ENCODE measurements around the gene IFT122. TPM values are rescaled to one million over a fixed set of nuclear protein-coding genes. Genes with fewer than 3 reads are reported as not detected.

The IFT122 gene
- total and polyA plus RNA-seq, 8 donors = 9.9 to 163 (median 19.6) TPM

DNA sequence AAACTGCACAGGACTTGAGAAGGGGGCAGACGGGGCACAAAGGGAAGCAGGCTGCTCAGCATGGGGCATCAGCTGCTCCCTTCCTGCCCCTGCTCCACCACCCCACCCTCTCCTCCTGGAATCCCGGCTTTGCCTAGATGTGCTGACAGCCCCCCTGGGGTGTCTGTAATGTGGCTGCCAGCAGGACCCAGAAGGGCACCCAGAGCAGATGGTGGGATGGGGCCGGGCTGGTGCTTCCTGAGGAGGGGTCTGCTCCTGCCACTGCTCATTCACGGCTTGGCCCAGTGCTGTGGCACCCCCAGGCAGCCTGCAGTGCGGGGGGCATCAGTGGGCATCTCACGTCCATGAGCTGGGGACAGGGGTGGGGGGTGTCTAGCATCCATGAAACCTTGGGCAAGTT lies 113.1 kb downstream of the IFT122 start:
- DNase-seq = no peak

GRCh38 chr3:129553719-129554118 lies 113.7 kb downstream of the IFT122 start:
- Histone ChIP-seq H3K4me3 (no peak overlapping the region), H3K4me1 (peaks cover 24 to 56% (median 30%) of the 10 kb centered on the region in 4 donors), H3K27ac (no peak overlapping the region), H3K27me3 (no peaks in the 10 kb centered on the region), H3K36me3 (peaks cover 17 to 32% (median 31%) of the 10 kb centered on the region in 4 donors), H3K9me3 (no peaks in the 10 kb centered on the region)
- WGBS, 5 donors = 19 to 41% (median 23%) methylated on average over 15 of the region's 15 CpGs
- no peak for TF ChIP-seq POLR2AphosphoS5 (IDR thresholded peaks at IDR 0.05)
- no peak for TF ChIP-seq POLR2A (IDR thresholded peaks at IDR 0.05)
- no peak for TF ChIP-seq EP300 (IDR thresholded peaks at IDR 0.05)
- no peak for TF ChIP-seq CTCF (IDR thresholded peaks at IDR 0.05)
- intact Hi-C loops (cut with DNase I; ENCODE audit: low total_unique reads) = no loop called here
- DNase-seq = no peak

More for the DNA sequence above, 113.1 kb downstream of the IFT122 start:
- no peak overlapping the region for H3K27ac ChIP-seq
- H3K9me3 ChIP-seq = no peaks in the 10 kb centered on the region
- peaks cover 14 to 27% (median 26%) of the 10 kb centered on the region in 4 donors for H3K36me3 ChIP-seq
- peaks cover 19 to 51% (median 26%) of the 10 kb centered on the region in 4 donors for H3K4me1 ChIP-seq
- no peak overlapping the region for H3K4me3 ChIP-seq
- intact Hi-C loops (cut with DNase I; ENCODE audit: low total_unique reads) = no loop called here
- no peak for TF ChIP-seq EP300 (IDR thresholded peaks at IDR 0.05)
- no peak for TF ChIP-seq CTCF (IDR thresholded peaks at IDR 0.05)
- no peak for TF ChIP-seq POLR2A (IDR thresholded peaks at IDR 0.05)
- WGBS, 5 donors = 62 to 73% (median 72%) methylated on average over 1 to 6 of the region's 6 CpGs
- H3K27me3 ChIP-seq = no peaks in the 10 kb centered on the region

DNA sequence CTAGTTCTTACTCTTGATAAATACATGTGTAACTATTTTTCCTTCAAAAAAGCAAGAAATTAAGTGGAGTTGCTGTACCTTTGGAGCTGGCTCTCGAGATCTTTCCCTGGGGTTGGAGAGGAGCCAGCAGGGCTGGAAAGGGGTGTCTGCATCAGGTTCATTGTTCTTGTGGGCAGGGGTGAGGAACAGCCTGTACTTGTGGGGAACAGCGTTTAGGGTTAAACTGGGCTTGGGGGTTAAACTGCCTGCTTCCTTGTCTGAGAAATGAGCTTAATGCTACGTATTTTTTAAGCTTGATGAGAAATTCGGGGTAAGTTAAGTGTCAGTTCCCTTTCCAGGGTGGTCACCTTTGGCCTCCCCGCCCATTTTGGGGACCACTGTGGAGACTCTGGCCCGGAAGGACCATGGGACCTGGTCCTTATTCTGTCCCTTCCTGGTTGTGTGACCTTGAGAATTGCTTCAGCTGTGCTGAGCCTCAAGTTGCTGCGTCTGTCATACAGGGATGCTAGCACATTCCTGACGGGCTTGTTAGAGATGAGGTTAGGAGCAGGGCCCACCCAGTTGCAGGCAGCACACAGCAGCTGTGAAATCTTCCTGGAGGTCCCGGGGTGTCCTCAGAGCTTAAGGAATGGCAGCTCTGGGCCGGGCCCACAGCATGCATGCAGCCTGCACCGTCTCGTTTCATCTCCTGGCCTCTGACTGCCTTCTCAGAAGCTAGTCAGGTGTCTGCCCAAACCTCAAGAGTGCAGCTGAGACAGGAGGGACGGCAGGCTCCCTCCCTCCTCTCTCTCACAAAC lies 114.5 kb downstream of the IFT122 start:
- Histone ChIP-seq H3K36me3 (peaks cover 21 to 40% (median 39%) of the 10 kb centered on the region in 4 donors), H3K4me3 (no peak overlapping the region), H3K9me3 (no peaks in the 10 kb centered on the region), H3K4me1 (peaks cover 29 to 65% (median 38%) of the 10 kb centered on the region in 4 donors), H3K27ac (peak overlapping the region in 3 of 5 donors; percentile 18 to 38 (median 37)), H3K27me3 (no peaks in the 10 kb centered on the region)
- DNase-seq = no peak
- TF ChIP-seq CTCF (IDR thresholded peaks at IDR 0.05) (no peak), EP300 (IDR thresholded peaks at IDR 0.05) (no peak), POLR2A (IDR thresholded peaks at IDR 0.05) (no peak), POLR2AphosphoS5 (IDR thresholded peaks at IDR 0.05) (no peak)
- WGBS, 5 donors = 37 to 61% (median 55%) methylated on average over 9 to 13 of the region's 13 CpGs
- intact Hi-C loops (cut with DNase I; ENCODE audit: low total_unique reads) = no loop called here

DNA sequence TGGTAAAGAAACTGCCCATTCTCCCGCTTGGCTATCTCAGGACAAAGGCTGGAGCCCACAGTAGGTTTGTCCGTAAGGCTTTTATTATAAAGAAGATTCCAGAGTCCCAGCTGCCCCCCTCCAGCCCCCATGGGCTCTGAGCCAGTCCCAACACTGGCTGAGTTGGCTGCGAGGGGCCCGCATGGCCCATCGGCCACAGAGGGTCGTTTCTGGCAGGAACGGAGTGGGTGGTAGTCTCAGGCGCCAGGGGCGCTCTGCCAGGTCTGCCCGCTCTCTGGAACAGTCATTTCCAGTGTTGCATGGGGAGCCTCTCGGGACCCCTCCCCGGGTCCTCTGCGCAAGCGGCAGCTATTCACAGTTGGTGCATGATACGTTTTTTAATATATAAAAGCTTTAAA lies 115.1 kb downstream of the IFT122 start:
- WGBS, 5 donors = 74 to 83% (median 80%) methylated on average over 13 to 15 of the region's 15 CpGs
- peaks cover 35 to 71% (median 44%) of the 10 kb centered on the region in 4 donors for H3K4me1 ChIP-seq
- no peak overlapping the region for H3K4me3 ChIP-seq
- intact Hi-C loops (cut with DNase I; ENCODE audit: low total_unique reads) = no loop called here
- no peaks in the 10 kb centered on the region for H3K9me3 ChIP-seq
- TF ChIP-seq POLR2A (IDR thresholded peaks at IDR 0.05) = no peak
- TF ChIP-seq CTCF (IDR thresholded peaks at IDR 0.05) = no peak
- TF ChIP-seq POLR2AphosphoS5 (IDR thresholded peaks at IDR 0.05) = no peak
- TF ChIP-seq EP300 (IDR thresholded peaks at IDR 0.05) = no peak
- H3K27ac ChIP-seq = peak overlapping the region in 2 of 5 donors; percentile 18 to 38
- no peaks in the 10 kb centered on the region for H3K27me3 ChIP-seq
- no peak for DNase-seq
- H3K36me3 ChIP-seq = peaks cover 24 to 46% (median 45%) of the 10 kb centered on the region in 4 donors
